ENCODE data around the gene ZNF526.

DNA sequence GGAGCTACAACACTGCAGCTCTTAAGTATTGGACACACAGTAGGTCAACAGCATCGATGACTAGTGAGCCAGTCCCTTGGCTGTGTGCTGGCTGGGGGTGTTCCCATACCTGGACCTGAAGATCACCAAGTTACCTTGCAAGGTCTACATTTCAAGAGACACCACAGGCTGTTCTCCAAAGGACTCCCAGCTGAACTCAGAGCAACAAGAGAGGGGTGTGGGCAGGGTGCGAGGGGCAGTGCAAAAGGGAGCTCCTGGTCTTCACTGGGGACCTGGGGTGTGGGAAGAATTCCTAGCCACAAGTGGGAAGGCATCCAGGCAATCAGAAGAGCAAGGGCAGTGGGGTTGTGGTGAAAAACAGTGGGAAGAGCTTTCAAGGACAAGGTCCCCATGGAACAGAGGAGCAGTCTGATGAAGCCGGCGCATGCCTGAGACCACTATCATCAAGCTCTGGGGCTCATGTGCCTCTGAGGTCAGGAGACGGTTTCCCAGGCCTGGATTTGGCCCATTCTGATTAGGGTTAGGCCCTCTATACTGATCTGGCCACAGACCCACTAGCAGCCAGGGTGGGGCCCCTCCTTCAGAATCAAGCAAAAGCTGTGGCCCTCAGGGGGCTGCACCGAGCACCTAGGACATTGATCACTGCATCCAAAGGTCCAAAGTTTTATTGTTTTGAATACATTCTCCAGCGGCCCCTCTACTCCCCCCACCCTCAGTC, 27.0 kb downstream of the ZNF526 start:
- TF ChIP-seq, protein P1, sequence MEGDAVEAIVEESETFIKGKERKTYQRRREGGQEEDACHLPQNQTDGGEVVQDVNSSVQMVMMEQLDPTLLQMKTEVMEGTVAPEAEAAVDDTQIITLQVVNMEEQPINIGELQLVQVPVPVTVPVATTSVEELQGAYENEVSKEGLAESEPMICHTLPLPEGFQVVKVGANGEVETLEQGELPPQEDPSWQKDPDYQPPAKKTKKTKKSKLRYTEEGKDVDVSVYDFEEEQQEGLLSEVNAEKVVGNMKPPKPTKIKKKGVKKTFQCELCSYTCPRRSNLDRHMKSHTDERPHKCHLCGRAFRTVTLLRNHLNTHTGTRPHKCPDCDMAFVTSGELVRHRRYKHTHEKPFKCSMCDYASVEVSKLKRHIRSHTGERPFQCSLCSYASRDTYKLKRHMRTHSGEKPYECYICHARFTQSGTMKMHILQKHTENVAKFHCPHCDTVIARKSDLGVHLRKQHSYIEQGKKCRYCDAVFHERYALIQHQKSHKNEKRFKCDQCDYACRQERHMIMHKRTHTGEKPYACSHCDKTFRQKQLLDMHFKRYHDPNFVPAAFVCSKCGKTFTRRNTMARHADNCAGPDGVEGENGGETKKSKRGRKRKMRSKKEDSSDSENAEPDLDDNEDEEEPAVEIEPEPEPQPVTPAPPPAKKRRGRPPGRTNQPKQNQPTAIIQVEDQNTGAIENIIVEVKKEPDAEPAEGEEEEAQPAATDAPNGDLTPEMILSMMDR (conservative IDR thresholded peaks at IDR 0.05; ENCODE audit: low read depth, low read length), result no peak
- no peak for TF ChIP-seq EZH2 (IDR thresholded peaks at IDR 0.05; ENCODE audit: borderline replicate concordance, low read depth, low read length, poor library complexity, severe bottlenecking)

Measured in A673 (cell line).